Lower leg skin (tissue), 3 donors: ENCODE results near the gene LARP7.
"Not testable (repeated sequence)": the region's sequence is repeated elsewhere in the genome, so short reads cannot be mapped to it uniquely, and the experiment has no call there.

Experiments used
- POLR2A ChIP-seq, 2 donors: fragments of 450-650 bp; IDR thresholded peaks; one replicate each; pipeline ENCODE4 v1.6.1; 2016 to 2017; ENCODE audit warnings: antibody characterized with exemption in 2 of 2, mild to moderate bottlenecking in 1 of 2, moderate library complexity in 1 of 2
- TF ChIP-seq, protein P1 (sequence below), 3 donors: fragments of 450-650 bp; IDR thresholded peaks; one replicate each; pipeline ENCODE4 v1.5.1; 2016; ENCODE audit warnings: antibody characterized with exemption in 3 of 3, mild to moderate bottlenecking in 3 of 3, moderate library complexity in 2 of 3

DNA sequence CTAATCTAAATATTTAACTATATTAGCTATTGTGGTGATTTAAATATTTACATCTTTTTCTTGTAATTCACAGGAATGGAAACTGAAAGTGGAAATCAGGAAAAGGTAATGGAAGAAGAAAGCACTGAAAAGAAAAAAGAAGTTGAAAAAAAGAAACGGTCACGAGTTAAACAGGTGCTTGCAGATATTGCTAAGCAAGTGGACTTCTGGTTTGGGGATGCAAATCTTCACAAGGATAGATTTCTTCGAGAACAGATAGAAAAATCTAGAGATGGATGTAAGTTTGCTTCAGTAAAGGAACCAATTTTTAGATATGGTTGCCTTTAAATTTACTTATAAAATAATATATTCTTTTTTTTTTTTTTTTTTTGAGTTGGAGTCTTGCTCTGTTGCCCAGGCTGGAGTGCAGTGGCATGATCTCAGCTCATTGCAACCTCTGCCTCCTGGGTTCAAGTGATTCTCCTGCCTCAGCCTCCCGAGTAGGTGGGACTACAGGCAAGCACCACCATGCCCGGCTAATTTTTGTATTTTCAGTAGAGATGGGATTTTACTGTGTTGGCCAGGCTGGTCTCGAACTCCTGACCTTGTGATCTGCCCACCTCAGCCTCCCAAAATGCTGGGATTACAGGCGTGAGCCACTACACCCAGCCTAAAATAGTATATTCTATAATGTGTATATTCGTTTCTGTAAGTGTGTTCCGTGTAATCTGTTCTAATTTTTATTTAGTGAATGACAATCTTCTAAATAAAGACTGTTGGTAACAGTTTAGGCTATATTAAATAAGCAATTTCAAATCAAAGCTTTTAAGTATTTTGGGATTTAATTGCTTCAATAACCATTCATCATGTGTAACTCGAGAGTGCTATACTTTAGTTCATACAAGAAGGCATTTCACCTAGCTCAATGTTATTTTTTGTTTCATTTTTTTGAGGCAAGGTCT lies 7.9 kb downstream of the LARP7 start:
- TF ChIP-seq, protein P1, sequence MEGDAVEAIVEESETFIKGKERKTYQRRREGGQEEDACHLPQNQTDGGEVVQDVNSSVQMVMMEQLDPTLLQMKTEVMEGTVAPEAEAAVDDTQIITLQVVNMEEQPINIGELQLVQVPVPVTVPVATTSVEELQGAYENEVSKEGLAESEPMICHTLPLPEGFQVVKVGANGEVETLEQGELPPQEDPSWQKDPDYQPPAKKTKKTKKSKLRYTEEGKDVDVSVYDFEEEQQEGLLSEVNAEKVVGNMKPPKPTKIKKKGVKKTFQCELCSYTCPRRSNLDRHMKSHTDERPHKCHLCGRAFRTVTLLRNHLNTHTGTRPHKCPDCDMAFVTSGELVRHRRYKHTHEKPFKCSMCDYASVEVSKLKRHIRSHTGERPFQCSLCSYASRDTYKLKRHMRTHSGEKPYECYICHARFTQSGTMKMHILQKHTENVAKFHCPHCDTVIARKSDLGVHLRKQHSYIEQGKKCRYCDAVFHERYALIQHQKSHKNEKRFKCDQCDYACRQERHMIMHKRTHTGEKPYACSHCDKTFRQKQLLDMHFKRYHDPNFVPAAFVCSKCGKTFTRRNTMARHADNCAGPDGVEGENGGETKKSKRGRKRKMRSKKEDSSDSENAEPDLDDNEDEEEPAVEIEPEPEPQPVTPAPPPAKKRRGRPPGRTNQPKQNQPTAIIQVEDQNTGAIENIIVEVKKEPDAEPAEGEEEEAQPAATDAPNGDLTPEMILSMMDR (IDR thresholded peaks at IDR 0.05), result not testable (repeated sequence)
- TF ChIP-seq POLR2A (IDR thresholded peaks at IDR 0.05), result not testable (repeated sequence)
